ENCODE measurements around the gene ST7.

Gene ST7

DNA sequence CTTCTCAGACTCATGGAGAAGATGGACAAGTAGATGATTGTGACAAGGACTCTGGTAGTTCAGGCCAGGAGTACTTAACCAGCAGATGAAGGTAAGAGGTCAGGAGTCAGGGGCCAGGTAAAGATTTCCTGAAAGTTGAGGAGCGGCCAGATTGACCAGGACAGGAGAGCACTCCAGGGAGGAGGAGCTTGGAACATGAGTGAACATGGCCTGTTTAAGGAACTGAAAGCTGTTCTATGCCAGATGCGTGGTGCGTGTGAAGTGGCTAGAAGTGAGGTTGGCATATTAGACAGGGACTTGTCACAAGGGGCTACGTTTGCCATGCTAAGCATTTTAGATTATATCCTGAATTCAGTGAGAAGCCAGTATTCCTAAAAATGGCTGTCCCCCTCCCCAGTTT lies 212.4 kb downstream of the ST7 start:
- DNase-seq, result no peak

DNA sequence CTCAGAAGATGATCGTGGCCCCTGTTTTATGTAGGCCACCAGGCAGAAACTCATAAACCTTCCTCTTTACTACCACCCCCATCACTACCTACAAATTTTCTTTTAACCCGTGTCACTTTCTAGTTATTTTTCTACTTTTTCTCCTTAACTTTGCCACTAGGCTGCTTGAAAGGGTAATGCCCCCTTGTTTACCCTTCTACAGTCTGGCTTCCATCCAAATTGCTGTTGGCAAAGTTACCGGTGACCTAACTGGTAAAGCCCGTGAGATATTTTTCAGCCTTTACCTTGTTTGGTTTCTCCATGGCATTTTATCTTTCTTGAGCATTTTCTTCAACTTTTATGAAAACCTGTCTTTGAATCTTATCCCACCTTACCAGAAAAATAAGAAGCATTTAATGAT lies 216.6 kb downstream of the ST7 start:
- DNase-seq, result peak; percentile 7

DNA sequence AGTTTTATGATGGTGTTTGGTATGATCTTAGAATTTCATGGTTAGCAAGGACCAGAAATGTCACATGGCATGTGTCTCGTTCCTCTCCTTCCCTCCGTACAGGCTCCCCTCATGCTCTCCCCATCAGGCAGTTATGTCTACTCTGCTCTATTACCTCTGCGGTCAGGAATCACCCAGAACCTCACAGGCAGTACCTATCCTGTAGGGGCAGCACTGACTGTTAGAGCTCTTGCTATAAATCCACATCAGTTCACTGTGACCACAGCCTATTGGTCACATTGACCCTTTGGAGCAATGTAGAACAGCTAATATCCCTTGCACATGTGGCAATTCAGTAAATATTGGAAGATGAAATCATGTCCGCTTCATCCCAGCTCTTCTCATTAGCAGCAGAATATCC lies 217.8 kb downstream of the ST7 start:
- DNase-seq, result no peak

DNA sequence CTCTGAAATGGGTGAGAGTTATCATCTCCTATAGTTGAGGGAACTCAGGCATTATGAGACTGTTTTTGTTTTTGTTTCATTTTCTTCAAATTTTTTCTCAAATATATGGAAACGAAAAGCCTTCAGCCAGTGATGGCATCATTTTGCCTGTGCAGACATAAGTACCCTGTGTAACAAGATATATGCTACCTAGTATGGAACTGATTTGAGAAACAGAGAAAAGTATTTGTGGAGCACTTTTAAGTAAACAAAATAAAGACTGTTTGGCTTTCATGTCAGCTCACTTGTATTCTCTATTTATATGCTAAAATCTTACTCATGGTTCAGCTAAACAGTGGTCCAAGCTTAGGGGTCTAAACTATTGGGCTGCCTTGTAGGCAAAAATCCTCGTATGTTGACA lies 219.0 kb downstream of the ST7 start:
- no peak for DNase-seq

DNA sequence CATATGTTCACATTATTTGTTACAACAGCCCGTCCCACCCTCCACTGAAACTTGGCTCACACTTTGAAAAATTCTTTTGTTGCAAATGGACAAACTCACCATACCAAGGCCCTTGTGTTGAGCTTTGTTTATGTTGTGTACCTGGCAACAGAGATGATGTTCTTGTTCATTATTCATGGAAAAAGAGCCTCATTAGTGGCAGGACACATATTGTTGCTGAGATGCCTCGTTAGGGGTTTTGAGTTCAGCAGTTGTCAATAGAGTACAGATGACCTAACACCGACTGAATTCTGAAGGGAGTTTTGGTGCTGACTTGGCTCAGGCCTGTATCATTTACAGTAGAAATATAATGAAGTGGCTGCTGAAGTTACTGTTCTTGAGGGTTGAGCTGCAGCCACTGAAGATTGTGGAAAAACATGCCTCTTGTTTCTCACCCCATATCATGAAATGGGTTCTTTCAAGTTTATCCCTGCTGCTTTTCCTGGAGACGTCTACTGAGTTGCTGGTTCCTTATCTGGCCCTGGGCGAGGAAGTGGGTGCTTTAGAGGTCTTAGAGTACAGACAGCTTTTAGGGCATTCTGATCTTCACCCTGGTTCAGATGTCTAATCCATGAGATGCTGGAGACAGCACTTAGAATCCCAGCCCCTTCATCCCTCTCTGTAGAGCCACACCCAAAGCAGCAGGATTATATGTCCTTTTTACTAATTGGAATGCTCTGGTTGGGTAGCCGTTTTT lies 219.9 kb downstream of the ST7 start:
- no peak for DNase-seq

DNA sequence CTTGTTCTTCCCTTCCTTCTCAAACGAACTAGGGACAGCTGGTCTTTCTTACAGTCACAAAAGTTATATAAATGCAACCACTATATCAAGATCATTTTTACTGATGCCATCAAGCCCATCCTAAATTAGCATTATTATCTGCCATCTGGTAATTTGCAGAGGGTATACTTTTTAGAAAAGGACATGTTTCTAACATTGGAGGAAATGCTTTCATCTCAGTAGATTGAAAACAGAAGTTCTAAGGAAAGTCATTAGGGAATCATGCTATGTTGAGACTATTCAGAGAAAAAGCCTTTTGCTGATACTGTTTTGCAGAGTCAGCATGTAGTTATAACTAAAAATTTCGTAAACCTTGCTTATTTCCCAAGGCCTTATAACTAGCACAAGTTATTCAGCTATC lies 222.9 kb downstream of the ST7 start:
- no peak for DNase-seq

DNA sequence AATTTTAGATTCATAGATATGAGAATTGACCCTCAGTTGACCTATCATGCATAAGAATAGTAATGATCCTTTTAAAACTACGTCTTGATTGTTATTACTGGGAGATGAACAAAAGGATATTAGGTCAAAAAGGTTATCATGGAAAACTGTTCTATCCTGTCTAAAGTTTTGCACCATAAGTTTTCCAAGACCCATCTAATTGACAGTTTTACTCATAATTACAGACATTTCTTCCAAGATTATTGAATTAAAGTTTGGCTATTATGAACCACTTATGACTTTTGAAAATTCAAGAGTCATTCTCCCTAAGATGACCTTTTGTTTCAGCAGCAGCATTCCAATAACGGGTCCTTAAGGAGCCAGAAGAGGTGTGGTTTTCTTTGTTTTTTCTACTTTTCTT lies 225.3 kb downstream of the ST7 start:
- no peak for DNase-seq

DNA sequence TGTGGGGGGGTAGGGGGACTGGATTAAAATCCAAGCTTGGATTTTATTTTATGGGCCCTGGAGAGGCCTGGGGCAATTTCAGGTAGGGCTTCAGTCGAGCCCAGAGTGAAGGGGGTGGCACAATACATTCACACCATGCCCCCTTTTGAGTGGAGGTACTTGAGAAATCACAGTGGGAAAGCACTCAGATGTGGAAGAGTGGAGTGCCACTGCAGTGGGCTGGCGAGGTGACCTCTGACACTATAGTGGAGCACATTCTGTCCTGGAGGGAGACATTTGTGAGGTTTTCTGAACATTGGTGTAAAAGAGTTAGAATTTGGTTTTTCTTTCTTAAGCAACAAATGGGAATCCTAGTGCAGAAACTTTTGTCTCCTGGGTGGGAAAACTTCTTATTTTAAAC lies 226.4 kb downstream of the ST7 start:
- no peak for DNase-seq

DNA sequence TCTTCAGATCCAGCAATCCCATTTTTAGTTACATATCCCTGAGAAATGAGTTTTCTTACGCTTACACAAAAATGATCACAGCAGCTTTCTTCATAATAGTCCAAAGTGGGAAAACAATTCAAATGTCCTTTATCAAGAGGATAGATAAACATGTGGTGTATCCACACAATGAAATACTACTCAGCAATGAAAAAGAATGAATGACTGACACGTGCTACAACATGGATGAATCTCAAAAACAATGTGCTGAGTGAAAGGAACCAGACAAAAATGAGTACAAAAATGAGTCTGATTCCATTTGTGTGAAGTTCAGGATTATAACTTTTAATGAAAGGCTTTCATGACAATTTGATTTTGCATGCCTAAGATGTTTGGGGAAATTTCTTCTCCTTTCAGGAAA lies 230.4 kb downstream of the ST7 start:
- DNase-seq, result no peak

DNA sequence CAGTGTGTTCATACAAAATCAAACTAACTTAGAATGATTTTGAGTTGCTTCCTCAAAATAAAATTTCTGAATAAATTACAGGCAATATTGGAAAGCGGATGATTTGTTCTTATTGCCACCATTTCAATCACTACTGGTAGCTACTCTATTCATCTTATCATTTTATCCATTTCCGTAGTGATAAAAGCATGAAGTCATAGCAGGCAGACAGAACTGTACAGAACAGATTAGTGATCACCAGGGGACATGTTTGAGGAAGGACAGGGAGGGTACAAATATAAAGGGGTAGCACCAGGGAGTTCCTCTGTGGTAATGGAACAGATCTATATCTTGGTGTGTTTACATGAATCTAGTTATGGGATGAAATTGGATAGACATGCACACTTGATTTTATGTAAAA lies 231.1 kb downstream of the ST7 start:
- no peak for DNase-seq

DNA sequence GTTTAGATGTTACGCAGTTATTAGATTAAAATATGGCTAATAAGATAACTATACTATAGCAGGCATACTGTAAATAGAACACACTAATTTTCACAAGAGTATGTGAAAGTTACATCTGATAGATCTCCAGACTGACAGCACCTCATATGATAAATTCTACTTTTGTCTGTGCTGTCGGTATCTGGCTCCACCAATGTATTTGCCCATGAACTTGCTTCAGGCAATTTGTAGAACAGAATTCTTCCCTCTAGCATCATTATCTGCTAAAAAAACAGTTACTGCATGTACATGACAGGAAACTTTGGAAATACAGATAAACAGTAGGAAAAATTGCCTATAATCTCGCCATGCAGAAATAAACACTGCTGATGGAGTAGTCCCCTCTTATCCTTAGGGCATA lies 231.8 kb downstream of the ST7 start:
- no peak for DNase-seq

DNA sequence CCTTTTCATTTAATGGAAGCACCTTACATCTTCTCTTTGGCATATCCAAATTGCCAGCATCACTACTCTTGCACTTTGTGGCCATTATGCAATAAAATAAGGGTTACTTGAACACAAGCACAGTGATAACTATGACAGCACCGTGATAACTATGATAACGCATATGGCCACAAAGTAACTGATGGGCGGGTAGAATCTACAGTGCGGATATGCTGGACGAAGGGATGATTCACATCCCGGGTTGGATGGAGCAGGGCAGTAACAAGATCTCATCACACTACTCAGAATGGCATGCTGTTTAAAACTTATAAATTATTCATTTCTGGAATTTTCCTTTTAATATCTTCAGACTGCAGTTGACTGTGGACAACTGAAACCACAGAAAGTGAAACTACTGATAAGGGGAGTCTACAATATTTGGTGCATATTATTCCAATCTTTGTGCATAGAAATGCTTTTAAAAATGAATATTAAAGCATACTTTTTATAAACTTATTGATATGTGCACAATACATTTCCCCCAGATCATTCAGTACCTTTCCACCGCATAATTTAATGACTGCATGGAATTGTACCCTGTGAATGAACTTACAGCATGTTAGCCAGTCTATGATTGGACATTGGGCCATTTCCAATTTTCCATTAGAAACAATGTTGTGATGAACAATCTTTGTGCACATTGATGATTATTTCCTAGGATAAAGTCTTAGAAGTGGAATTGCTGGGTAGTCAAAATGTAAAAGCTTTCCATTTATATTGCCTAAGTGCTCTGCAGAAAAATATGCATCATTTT lies 233.1 kb downstream of the ST7 start:
- DNase-seq, result no peak

DNA sequence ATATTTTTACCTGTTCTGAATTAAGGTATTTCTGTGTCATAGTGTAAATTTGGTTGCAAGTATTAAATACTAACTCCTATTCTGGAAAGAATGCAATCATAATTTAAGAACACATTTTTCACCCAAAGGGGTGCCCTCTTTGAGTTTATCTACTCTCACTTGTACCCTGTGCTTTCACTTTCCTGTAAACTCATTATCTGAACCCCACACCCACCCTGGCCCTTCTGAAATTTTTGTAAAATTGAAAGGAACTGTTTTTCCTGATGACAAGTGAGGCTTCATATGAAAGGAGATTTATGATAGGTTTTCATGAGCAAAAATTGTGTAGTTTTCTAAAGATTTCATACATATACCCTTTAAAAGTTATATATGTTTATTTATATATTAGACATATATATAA lies 235.1 kb downstream of the ST7 start:
- no peak for DNase-seq

DNA sequence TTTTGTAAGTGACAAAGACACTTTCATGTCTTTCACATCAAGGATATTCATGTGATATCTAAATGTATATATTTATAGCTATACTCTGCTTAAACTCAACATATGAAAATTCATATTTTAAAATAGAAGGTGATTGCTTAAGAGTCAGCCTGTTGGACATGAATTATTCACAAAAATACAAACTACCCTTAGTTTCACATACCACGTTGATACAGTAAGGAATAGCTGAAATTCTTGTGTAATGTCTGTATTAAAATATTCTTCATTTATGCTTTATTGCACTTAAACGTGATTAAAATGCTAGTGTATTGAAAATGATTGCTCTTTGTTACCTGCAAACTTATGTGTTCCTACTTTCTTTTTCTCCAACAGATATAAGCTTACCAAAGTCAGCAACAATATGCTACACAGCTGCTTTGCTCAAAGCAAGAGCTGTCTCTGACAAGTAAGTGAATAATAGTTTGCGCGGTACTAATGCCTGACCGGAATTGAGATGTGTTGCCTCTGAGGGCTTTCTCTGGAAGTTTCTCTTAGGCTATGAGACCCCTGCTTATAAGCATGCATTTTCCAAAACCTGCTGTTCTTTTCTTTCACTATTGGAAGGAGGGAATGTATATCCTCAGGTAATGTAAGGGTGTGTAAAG lies 235.8 kb downstream of the ST7 start:
- no peak for DNase-seq

DNA sequence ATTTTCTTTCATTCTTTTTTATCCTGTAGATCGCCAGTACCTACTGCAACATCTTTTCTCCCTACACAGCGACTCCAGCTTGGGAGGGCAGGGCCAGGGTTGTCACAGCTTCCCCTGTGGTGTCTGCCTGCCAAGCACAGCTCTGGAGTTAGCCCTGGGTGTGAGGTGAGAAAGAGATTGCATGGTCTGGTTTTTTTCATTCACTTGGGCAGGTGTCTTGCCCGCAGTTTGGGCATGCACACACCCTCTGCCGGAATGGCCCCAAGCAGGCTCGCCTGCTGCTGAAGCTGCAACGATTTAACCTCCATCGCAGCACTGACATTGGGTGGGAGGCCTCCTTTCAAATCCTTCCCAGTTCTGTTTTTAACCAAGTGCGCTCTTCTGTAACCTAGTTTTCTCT lies 236.8 kb downstream of the ST7 start:
- no peak for DNase-seq

DNA sequence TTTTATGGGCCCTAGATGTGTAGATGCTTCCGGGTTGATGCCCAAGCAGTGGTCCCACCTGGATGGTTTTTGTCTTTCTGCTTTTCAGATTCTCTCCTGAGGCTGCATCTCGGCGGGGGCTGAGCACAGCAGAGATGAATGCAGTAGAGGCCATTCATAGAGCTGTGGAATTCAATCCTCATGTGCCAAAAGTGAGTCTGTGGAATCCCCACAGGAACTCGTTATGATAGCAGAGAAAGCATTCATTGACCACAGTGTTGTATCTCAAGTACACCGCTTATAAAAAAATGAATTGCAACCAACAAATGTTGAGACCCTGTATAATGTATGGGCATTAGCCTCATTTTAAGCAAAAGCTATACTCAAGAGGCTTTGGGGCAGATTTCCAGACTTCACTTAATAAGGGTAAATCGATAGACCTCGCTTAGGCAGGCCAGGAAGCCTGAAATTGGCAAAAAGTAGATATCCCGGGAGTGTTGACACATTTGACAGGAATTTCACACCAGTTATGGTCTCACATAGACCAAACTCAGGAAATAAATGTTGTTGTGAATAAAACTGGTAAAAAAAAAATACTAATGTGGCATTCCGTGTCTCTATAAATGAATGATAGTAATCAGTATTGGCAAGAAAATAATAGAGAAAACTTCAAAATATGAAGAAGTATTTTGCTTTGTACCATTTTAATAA lies 237.6 kb downstream of the ST7 start:
- DNase-seq, result no peak

DNA sequence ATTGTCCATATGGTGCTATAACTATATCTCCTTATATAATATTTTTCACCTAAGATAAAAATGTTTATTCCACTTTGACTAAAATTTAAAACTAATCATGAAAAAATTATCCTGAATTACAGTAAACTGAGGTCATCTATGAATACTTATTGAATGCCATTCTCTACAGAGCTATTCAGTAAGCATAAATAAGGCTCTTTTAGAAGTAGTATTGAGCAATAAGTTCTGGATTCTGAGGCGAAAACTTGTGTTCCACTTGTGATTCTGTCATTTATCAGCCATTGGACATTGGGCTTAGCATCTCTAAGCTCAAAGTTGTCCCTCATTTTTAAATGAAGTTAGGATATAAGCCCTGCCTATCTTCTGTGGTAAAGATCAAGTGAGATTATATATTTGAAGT lies 238.8 kb downstream of the ST7 start:
- DNase-seq, result no peak

DNA sequence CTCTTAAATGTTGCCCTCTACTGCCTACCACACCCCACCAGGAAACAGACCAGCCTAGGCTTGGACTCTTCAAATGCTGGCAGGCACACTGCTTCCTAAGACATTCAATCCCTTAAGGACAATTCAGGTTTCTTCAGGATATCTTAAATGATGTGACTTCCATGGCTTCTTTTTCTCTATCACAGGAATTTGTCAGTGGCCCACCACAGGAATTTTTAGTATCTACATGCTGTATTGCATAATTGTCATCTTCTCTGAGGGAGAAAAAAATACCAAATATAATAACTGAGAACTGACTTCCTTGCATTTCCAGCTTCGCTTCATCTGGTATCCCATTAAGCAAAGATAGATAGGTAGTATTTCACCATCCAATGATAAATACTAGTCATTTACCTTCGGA lies 240.3 kb downstream of the ST7 start:
- DNase-seq, result no peak

DNA sequence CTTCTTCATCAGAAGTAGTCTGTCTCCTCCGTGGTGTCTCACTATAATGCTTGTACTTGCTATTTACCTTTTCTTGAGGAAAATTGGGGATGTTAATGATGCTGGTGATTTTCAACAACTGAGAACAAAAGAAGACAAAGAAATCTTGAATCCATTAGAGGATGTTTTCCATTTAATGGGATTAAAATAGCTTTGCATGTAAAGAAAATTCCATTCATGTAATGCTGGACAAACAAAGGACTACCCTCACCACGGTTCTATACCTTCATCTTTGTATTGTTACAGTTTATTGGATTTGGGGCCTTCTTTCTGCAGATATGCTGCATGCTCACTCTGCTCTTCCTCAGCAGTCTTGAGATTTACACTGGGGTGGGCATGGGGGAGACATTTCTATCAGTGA lies 241.1 kb downstream of the ST7 start:
- DNase-seq, result no peak

DNA sequence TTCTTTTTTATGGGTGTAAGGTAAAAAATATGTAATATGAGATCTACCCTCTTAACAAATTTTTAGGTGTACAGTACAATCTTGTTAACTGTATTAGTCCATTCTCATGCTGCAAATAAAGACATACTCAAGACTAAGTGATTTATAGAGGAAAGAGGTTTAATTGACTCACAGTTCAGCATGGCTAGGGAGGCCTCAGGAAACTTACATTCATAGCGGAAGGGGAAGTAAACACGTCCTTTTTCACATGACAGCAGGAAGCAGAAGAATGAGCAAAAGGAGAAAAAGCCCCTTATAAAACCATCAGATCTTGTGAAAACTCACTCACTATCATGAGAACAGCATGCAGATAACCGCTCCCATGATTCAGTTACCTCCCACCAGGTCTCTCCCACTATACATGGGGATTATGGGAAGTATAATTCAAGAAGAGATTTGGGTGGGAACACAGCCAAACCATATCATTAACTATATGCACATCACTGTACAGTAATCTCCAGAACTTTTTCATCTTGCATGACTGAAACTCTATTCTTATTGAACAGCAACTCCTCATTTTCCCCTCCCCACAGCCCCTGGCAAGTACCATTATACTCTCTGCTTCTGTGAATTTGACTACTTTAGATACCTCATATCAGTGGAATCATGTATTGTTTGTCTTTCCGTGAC lies 242.2 kb downstream of the ST7 start:
- no peak for DNase-seq

DNA sequence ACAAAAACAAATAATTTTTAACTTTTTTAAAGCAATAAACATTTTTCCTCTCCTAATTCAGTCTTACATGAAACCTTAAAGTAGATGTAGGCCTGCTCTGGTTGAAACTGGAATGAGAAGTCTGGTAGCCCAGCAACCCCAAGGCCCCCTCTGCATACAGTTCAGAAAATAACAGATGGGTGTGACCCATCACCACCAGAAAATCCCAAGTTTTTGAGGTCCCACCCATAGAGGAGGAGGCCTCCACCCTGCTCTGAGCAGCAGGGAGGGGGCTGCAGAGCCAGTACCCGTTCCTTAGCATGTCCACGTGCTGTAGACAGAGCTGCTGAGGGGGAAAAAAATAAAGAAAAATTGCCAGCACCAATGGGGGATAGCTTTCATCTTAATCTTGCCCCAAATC lies 246.8 kb downstream of the ST7 start:
- DNase-seq, result no peak

DNA sequence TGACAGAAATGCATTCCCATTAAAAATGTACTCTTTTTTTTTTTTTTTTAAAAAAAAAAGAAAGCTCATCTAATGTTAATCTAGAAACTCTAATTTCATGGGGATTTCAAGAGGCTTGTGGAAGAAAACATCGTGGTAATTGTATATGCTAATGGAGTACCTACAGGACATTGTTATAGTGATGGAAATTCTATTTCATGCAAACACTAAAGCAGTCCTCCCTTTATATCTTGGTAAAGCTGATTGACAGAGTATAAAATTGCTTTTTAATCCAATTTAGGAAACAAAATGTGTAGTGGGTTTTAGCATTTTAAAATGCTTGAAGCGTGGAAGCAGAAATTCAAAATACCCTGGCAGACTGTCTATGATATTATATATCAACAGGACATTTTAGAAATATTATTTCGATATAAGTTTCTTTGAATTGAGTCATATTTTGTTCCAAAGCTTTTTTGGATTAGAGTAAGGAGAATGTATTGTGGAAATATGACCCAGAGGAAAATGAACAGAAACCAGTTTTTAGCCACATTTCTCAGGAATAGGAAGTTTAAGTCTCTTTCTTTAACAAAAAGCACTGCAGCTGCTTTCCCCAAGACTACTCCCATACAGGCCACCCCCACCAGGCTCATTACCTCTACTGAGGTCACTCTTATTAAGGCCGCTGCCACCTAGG lies 247.6 kb downstream of the ST7 start:
- DNase-seq, result no peak
